Left lobe of liver (tissue), 2 donors: Measurements from ENCODE around the gene SYNE4. TPM values are rescaled to one million over a fixed set of nuclear protein-coding genes. Genes with fewer than 3 reads are reported as not detected.
A peak's percentile ranks its signal among the peaks of the same experiment; 100 is the strongest.
"Not testable (repeated sequence)": the region's sequence is repeated elsewhere in the genome, so short reads cannot be mapped to it uniquely, and the experiment has no call there.

ENCODE experiments used
- ATAC-seq: fragments of 200-7000 bp; cut with Tn5 transposase; one replicate; pipeline ENCODE4 v1.9.1; 2020; ENCODE audit warnings: mild to moderate bottlenecking, moderate library complexity
- DNase-seq: peaks from one replicate; pipeline ENCODE4 v3.0.0-alpha.2; 2020; ENCODE audit warnings: low spot score
- total RNA-seq: library from RNA; stranded (reverse); gene quantifications from one replicate; pipeline ENCODE4 v1.2.1, GENCODE V29; 2021
- donor health status: DM: no; HTN: no; CAD: no; lungs with moderate emphysema.
- donor health status: DM: no; HTN: yes; CAD: no.

SYNE4 gene
- 6.5 TPM for total RNA-seq

- ATAC-seq (peak; percentile 88), DNase-seq (peak; percentile 88)
These were observed at the start of gene SYNE4 for GRCh38 chr19:36008336-36008978. TSS of gene SYNE4 (minus strand) at chr19:36008813. CDS start at chr19:36008681, 132 bp downstream.

- ATAC-seq, result peak; percentile 83
- peak; percentile 94 for DNase-seq
These were observed 46.4 kb upstream of the SYNE4 start, which contains the start of gene WDR62 for GRCh38 chr19:36054733-36055686. TSS of gene WDR62 (plus strand) at chr19:36054897. CDS start at chr19:36054972, 75 bp downstream.

- peak; percentile 100 for DNase-seq
- peak; percentile 87 for ATAC-seq
These were observed 45.6 kb upstream of the SYNE4 start, which contains the start of gene THAP8 for GRCh38 chr19:36054119-36054732. TSS of gene THAP8 (minus strand) at chr19:36054285. CDS start at chr19:36054217, 68 bp downstream.

- ATAC-seq (no peak), DNase-seq (no peak)
These were observed 43.0 kb upstream of the SYNE4 start for GRCh38 chr19:36051637-36052036.

- no peak for ATAC-seq
- DNase-seq, result no peak
These were observed 42.6 kb upstream of the SYNE4 start for GRCh38 chr19:36051236-36051635.

- no peak for ATAC-seq
- no peak for DNase-seq
These were observed 40.6 kb upstream of the SYNE4 start for GRCh38 chr19:36049080-36049698.

- no peak for ATAC-seq
- no peak for DNase-seq
These were observed 39.2 kb upstream of the SYNE4 start for GRCh38 chr19:36047835-36048234.

- no peak for ATAC-seq
- DNase-seq, result no peak
These were observed 37.9 kb upstream of the SYNE4 start for GRCh38 chr19:36046443-36047050.

- DNase-seq (no peak), ATAC-seq (no peak)
These were observed 35.3 kb upstream of the SYNE4 start for GRCh38 chr19:36043952-36044351.

- DNase-seq, result no peak
- ATAC-seq, result peak; percentile 20
These were observed 33.2 kb upstream of the SYNE4 start for GRCh38 chr19:36041831-36042230.

- not testable (repeated sequence) for ATAC-seq, DNase-seq
These were observed 32.5 kb upstream of the SYNE4 start for GRCh38 chr19:36041092-36041491.

GRCh38 chr19:36040495-36040894 is 31.9 kb upstream of the SYNE4 start:
- ATAC-seq (no peak), DNase-seq (no peak)

GRCh38 chr19:36032251-36033104 is 23.9 kb upstream of the SYNE4 start, which contains the start of gene CLIP3:
TSS of gene CLIP3 (minus strand) at chr19:36032873. CDS start at chr19:36032357, 516 bp downstream.
- DNase-seq, result no peak
- peak; percentile 24 for ATAC-seq

- ATAC-seq (peak; percentile 71), DNase-seq (no peak)
These were observed 22.7 kb upstream of the SYNE4 start for GRCh38 chr19:36031308-36031707.

GRCh38 chr19:36030264-36031148 is 21.9 kb upstream of the SYNE4 start:
- DNase-seq (no peak), ATAC-seq (peak; percentile 71)

- ATAC-seq, result no peak
- DNase-seq, result no peak
These were observed 19.9 kb upstream of the SYNE4 start for GRCh38 chr19:36028313-36029041.

GRCh38 chr19:36027696-36028095 is 19.1 kb upstream of the SYNE4 start:
- DNase-seq, result no peak
- ATAC-seq, result no peak
